Effector memory CD8-positive, alpha-beta T cell (primary cell): Measurements from ENCODE around the gene LCMT1.
"Not testable (repeated sequence)": the region's sequence is repeated elsewhere in the genome, so short reads cannot be mapped to it uniquely, and the experiment has no call there.

Experiments
- ATAC-seq: fragments of 150-1000 bp; cut with Tn5 transposase; replicated peaks from 2 replicates; pipeline ENCODE4 v1.10.0; 2021; ENCODE audit warnings: mild to moderate bottlenecking, moderate library complexity
- DNase-seq, 3 experiments: peaks; one replicate each; pipeline ENCODE4 v3.0.0; 2021
- H3K27ac Mint-ChIP-seq, 2 donors: one replicate each; pipeline ENCODE4 v1.8.0; 2022; ENCODE audit warnings: mild to moderate bottlenecking in 2 of 2, mixed read lengths in 2 of 2, moderate library complexity in 2 of 2
- H3K27me3 Mint-ChIP-seq, 2 donors: one replicate each; pipeline ENCODE4 v1.8.0; 2022; ENCODE audit warnings: mixed read lengths in 2 of 2
- H3K36me3 Mint-ChIP-seq: one replicate; pipeline ENCODE4 v1.8.0; 2022; ENCODE audit warnings: mild to moderate bottlenecking, moderate library complexity, mixed read lengths; ENCODE audit not compliant: insufficient read depth
- H3K4me1 Mint-ChIP-seq, 2 donors: one replicate each; pipeline ENCODE4 v1.8.0; 2022; ENCODE audit warnings: low read depth in 2 of 2, mixed read lengths in 2 of 2
- H3K4me3 Mint-ChIP-seq, 2 donors: one replicate each; pipeline ENCODE4 v1.8.0; 2022; ENCODE audit warnings: mild to moderate bottlenecking in 2 of 2, mixed read lengths in 2 of 2, moderate library complexity in 2 of 2
- H3K9me3 Mint-ChIP-seq, 2 donors: one replicate each; pipeline ENCODE4 v1.8.0; 2022; ENCODE audit warnings: mixed read lengths in 2 of 2
- total RNA-seq, 9 experiments: gene quantifications; one replicate each; lab custom pipeline; 2026; lab: John Stamatoyannopoulos, UW

Gene LCMT1
- total RNA-seq = 21.6 to 28.6 (median 24.1) reads per million in 9 experiments

DNA sequence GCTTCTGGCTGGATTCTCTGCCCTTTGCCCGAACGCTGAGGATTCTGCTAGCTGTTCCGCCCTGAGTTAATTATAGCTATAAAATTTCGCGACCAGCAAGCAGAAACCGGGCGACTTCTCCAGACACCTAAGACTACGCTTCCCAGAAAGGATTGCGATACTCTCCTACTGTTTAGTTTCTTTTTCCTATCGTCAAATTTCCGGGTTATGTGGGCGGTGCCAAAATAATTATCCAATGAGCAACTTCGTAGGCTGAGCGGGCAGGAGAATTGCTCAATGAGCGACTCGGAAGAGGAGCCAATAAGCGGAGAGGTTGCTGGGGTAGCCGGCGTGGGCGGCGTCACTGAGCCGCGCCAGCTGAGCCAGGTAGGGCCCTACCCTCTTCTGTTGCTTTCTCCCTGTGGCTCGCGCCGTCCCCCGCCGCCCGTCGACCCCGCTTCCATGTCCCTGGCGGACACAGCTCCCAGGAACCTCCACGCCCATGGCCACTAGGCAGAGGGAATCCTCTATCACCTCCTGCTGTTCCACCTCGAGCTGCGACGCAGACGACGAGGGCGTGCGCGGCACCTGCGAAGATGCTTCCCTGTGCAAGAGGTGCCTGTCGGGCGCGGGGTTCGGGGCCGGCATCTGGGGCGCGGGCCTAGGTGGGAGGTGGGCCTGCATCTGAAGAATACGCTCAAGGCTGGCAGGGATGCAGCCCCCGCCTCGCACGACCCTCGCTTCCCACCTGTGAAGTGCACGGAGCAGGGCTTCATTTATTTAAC is at the start of gene LCMT1:
LCMT1 (plus strand) TSS at position 340 of the 764 bp plus-strand sequence; CDS start at position 482, 142 bp downstream.
- peak; percentile 88 to 92 (median 89) for DNase-seq
- no peaks in the 10 kb centered on the region for H3K9me3 Mint-ChIP-seq
- H3K27me3 Mint-ChIP-seq = no peaks in the 10 kb centered on the region
- peak; percentile 86 for ATAC-seq
- peak within 1 kb of the TSS; percentile 79 to 89 for H3K27ac Mint-ChIP-seq
- H3K4me1 Mint-ChIP-seq = peaks cover 37 to 56% of the 10 kb centered on the region in 2 donors
- peak within 1 kb of the TSS; percentile 91 to 95 for H3K4me3 Mint-ChIP-seq
- peaks cover 22% of the 10 kb centered on the region for H3K36me3 Mint-ChIP-seq

DNA sequence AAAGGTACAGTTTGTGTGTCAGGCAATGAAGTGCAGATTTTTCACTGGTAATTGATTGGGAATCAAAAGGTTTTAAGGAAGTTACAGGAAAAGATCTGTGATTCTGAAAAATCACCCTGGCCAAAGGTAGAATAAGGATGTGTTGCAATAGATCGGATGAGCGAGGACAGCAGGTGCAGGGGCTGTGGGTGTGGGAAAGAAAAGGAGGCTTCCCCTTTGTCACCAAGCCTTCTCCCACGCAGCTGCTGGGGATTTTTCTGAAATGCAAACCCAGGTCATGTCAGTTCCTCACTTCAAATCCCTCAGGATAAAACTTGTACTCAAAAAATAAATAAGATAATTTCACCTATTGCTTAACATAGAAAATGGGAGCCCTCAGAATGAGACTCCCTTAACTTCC is 48.4 kb upstream of the LCMT1 start:
- Mint-ChIP-seq H3K27ac (peak overlapping the region; percentile 49 to 89), H3K4me1 (peaks cover 30 to 45% of the 10 kb centered on the region in 2 donors), H3K36me3 (no peaks in the 10 kb centered on the region), H3K27me3 (no peaks in the 10 kb centered on the region), H3K9me3 (no peaks in the 10 kb centered on the region), H3K4me3 (peak overlapping the region in 1 of 2 donors; percentile 8)
- ATAC-seq = no peak
- no peak for DNase-seq

DNA sequence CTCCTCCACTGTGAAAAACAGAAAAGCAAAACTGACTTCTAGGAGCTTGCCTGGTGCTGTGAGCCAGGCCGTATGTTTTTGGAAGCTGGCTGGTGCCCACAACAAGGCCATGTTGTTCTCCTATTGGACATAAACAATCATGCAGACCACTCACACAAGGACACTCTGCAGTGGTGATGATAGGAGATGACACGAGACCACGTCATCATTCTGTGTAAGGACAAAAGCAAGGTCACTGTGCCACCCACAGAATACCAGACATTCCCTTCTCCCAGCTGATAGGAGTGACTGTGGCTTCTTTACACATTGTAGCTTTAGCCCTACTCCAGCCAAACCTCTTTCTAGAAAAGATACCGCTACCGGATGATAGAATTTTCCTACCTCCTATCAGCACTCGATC is 47.7 kb upstream of the LCMT1 start:
- Mint-ChIP-seq H3K27me3 (no peaks in the 10 kb centered on the region), H3K36me3 (no peaks in the 10 kb centered on the region), H3K9me3 (no peaks in the 10 kb centered on the region), H3K27ac (peak overlapping the region; percentile 49 to 89), H3K4me1 (peaks cover 30 to 45% of the 10 kb centered on the region in 2 donors), H3K4me3 (peak overlapping the region in 1 of 2 donors; percentile 8)
- no peak for DNase-seq
- no peak for ATAC-seq

DNA sequence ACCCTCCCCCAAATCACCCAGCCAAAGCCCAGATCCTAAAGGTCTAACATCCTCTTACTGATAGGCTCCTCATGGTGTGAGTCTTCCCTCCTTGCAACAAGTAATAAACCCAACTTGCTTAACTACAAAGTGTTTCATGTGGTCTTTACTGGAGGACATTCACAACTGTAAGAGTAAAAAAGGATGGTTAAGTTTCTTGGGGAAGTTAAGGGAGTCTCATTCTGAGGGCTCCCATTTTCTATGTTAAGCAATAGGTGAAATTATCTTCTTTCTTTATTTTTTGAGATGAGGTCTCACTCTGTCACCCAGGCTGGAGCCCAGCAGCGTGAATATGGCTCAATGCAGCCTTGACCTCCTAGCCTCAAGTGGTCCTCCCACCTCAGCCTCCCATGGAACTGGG is 47.3 kb upstream of the LCMT1 start:
- not testable (repeated sequence) for DNase-seq, ATAC-seq, H3K36me3 Mint-ChIP-seq, H3K9me3 Mint-ChIP-seq, H3K27me3 Mint-ChIP-seq, H3K4me3 Mint-ChIP-seq
- Mint-ChIP-seq H3K4me1 (peaks cover 30 to 45% of the 10 kb centered on the region in 2 donors), H3K27ac (peak overlapping the region; percentile 6 to 89)

DNA sequence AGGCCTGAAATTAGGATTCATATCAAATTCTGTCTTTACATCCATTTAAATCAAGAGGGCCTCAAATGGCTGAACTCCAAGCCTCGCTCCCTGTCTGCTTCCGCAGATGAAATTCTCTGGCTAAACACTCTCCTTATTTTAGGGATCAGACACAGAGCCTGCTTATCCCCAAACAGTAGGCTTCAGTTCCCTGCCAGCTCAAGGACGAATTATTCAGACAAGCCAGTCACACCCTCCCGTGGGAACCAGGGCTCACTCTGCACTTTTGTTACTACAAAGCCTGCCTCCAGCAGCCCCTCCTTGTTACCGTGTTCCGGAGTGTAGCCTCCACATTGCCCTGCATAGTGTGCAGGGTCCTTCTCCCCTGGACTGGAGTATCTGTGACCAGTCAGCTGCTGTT is 46.6 kb upstream of the LCMT1 start:
- Mint-ChIP-seq H3K27ac (no peak overlapping the region), H3K9me3 (no peaks in the 10 kb centered on the region), H3K36me3 (no peaks in the 10 kb centered on the region), H3K4me1 (peaks cover 30 to 45% of the 10 kb centered on the region in 2 donors), H3K27me3 (no peaks in the 10 kb centered on the region), H3K4me3 (no peak overlapping the region)
- no peak for ATAC-seq
- DNase-seq = no peak

DNA sequence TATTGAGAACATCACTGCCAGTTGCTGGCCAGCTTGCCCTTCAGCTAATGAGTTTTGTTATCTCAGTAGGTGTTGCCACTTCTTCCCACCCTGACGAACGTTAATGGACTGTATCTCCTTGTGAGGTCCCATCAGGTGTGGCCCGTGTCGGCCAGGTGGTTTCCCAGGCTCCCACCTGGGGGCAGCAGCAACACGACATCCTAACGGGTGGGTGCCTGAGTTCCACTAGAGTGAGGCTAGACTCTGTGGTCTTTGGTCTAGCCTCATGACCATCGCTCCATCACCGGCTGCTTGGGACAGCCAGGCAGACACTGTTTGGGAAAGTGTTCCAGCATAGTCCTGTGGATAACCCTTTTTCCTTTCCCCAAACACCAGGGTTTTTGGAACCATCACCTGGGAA is 45.6 kb upstream of the LCMT1 start:
- Mint-ChIP-seq H3K4me1 (peaks cover 24 to 36% of the 10 kb centered on the region in 2 donors), H3K4me3 (peak overlapping the region; percentile 76 to 82), H3K27ac (peak overlapping the region; percentile 71 to 84)

DNA sequence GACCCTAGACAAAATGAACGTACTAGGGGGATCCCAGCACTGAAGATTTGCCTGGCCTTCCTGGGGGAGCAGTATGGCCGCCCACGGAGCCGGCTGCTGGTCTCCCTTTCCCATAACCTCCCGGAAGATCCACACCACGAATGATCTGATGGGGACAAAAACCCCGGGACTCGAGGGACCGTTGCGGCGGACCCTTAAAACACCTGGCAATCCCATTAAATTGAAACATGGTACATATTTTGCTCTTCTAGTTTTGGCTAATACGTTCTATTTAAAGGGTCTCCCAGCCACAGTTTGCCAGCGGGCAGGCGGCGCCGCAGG is 45.2 kb upstream of the LCMT1 start:
- Mint-ChIP-seq H3K27ac (peak overlapping the region; percentile 71 to 84), H3K4me3 (peak overlapping the region; percentile 76 to 82), H3K27me3 (no peaks in the 10 kb centered on the region), H3K9me3 (no peaks in the 10 kb centered on the region), H3K36me3 (peaks cover 3% of the 10 kb centered on the region), H3K4me1 (peaks cover 20 to 31% of the 10 kb centered on the region in 2 donors)
- DNase-seq (no peak), ATAC-seq (no peak)

More for the DNA sequence above, 45.6 kb upstream of the LCMT1 start:
- no peaks in the 10 kb centered on the region for H3K9me3 Mint-ChIP-seq
- H3K36me3 Mint-ChIP-seq = peaks cover under 1% of the 10 kb centered on the region
- ATAC-seq (no peak), DNase-seq (no peak)
- H3K27me3 Mint-ChIP-seq = no peaks in the 10 kb centered on the region

DNA sequence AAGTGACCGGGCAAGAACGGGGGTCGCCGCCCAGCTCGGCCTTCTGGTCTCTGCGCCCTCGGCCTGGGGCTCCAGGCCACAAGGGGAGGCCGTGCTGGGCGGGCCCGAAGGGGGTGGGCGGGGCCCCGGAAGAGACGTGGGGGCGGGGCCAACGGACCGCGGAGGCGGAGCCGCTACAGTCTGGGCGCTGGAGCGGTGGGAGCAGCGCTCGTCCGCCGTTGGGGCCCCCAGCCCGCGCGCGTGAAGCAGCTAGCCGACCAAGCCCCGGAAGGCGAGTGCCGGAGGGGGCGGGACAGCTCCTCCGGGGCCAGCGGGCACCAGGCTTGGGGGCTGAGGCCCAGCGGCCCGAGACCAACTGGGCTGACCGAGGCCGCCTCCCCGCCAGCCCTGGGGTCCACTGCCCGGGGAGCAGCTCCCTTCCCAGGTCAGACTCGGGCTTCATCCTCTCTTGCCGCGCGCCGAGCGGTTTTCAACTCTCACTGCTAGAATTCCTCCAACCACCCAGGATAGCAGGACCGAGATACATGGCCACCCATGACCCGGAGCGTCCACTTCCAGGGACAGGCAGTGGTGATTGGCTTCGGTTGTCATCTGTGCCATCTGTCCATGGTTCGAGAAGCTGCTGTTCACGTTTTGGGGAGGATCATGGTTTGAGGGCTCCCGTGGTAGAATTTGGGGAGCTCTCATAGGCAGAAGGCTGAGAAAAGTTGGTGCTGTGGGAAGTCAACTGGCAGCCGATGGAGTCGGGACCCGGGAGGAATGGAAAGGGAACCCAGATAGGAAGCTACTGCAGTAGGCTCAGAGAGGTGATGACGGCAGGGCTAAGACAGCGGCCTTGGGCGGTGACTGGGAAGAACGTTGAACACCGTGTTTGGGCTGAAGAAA is 44.6 kb upstream of the LCMT1 start:
- H3K27me3 Mint-ChIP-seq = no peaks in the 10 kb centered on the region
- peak overlapping the region; percentile 71 to 84 for H3K27ac Mint-ChIP-seq
- peaks cover 3% of the 10 kb centered on the region for H3K36me3 Mint-ChIP-seq
- peak; percentile 70 to 74 (median 72) for DNase-seq
- H3K4me1 Mint-ChIP-seq = peaks cover 14 to 25% of the 10 kb centered on the region in 2 donors
- peak overlapping the region; percentile 82 for H3K4me3 Mint-ChIP-seq
- H3K9me3 Mint-ChIP-seq = no peaks in the 10 kb centered on the region
- peak; percentile 96 for ATAC-seq

DNA sequence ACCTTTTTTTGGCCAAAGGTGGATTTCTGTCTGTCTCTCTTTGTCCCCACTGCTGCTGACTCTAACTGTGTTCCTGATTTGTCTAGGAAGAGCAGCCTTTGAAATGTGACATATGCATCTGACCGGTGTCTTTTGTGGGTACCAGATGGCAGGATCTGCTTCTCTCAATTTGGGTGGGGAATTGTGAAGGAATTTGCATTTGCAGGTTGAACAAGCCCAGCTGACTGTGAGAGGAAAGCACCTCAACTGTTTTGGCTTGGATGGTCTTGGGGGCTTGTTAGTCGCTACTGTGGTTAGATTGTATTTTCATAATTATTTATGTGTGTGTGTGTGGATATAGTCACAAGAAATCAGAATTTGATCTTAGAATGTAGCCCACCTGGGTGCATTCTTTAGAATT is 37.7 kb upstream of the LCMT1 start:
- ATAC-seq = no peak
- no peak for DNase-seq
- Mint-ChIP-seq H3K36me3 (peaks cover 3% of the 10 kb centered on the region), H3K27ac (no peak overlapping the region), H3K4me1 (no peaks in the 10 kb centered on the region), H3K9me3 (no peaks in the 10 kb centered on the region), H3K27me3 (no peaks in the 10 kb centered on the region), H3K4me3 (no peak overlapping the region)

DNA sequence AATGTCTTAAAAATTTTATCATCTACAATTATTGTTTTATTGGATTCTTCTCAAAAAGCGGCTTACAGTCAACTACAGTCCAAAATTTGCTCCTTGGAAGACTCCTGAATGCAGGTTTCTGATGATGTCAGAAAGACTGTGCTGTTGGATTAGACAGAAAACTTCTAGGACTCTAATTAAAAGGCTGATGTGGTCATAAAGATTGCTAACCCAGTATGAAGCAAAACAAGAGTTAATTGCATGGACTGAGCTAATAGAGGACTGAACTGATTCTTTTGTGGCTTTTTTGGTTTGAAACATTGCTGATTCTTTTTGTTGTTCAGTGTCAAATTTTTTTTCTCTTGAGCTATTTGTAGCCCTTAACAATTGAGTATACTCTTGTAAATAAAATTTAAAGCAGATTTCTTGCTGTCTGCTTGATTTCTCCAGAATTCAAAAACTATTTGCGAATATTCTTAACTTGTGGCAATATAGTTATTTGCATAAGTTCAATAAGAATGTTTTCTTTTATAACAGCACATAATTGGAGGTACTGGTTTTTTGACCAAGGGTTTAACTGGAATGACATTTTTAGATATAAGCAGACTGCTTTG is 33.1 kb upstream of the LCMT1 start:
- Mint-ChIP-seq H3K36me3 (no peaks in the 10 kb centered on the region), H3K4me1 (no peaks in the 10 kb centered on the region), H3K27me3 (no peaks in the 10 kb centered on the region), H3K4me3 (no peak overlapping the region), H3K9me3 (no peaks in the 10 kb centered on the region), H3K27ac (no peak overlapping the region)
- no peak for ATAC-seq
- DNase-seq = no peak

DNA sequence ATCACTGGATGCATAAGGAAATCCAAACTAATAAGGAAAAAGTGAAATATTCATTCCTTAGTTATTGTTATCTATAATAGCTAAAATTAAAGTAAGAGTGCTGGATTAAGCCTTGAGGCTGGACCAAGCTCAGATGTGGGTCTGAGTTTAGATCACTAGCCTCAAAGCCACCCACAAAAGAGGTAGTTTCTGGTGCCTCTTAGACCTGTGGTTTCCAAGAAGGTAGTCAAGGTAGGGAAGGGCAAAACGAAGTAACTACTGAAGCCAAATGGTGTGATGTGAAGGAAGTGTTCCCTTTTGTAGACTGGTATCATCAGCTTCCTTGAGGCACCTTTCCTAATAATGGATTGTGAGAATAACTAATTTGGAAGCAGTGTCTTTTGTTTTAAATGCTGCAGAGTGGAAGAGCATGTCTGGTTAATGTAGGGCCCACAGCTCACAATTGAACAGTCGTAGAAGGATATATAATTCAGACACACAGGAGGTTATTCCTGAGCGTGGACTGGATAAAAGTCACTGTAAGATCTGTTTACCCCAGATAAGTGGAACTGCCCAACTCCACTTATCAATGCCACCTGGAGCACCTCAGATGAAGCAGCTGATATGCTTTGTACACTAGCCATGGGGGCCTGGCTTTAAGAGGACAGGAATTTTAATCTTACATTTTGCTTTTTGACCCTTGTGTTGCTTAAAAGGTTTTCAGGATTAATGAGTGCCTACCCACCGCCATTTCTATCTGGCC is 31.7 kb upstream of the LCMT1 start:
- no peak for ATAC-seq
- no peak overlapping the region for H3K4me3 Mint-ChIP-seq
- no peaks in the 10 kb centered on the region for H3K27me3 Mint-ChIP-seq

DNA sequence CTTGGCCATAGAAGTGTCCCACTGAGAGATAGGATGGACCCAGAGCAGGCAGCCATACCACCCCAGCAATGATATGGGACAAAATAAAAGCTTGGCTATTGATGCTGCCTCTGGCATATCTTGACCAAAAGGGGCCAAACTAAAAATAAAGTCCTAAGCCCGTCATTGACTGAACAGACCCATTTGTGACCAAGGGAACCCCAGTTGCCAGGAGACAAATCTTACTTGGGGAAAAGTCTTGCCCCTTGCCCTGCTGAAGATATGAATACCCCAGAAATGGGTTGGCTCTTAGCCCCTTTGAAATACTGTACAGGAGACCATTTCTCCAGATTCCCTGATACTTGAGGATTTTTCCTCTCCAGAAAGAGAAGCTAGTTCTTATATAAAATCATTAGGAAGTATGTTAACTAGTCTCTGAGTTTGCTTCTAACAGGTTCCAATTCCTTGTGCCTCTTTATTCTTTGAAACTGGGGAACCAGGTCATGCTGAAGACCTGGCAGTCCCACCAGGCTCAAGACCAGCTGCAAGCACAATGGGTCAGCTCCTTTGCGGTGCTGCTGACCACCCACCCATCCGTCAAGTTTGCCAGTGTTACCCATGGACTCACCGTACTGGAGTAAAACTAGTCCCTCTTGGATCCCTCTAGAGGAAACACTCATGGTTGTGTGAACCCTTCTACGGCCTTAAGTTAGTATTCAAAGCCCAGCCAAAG is 31.0 kb upstream of the LCMT1 start:
- H3K9me3 Mint-ChIP-seq = no peaks in the 10 kb centered on the region
- H3K36me3 Mint-ChIP-seq = no peaks in the 10 kb centered on the region
- H3K4me3 Mint-ChIP-seq = no peak overlapping the region
- ATAC-seq (no peak), DNase-seq (no peak)
- no peaks in the 10 kb centered on the region for H3K4me1 Mint-ChIP-seq
- no peaks in the 10 kb centered on the region for H3K27me3 Mint-ChIP-seq
- no peak overlapping the region for H3K27ac Mint-ChIP-seq

More for the DNA sequence above, 31.7 kb upstream of the LCMT1 start:
- no peak for DNase-seq
- Mint-ChIP-seq H3K27ac (no peak overlapping the region), H3K9me3 (no peaks in the 10 kb centered on the region), H3K4me1 (no peaks in the 10 kb centered on the region), H3K36me3 (no peaks in the 10 kb centered on the region)
